Left cardiac atrium (tissue), 4 donors: ENCODE data around the gene TMA7B. TPM values are rescaled to one million over a fixed set of nuclear protein-coding genes. Genes with fewer than 3 reads are reported as not detected.
"Not testable (repeated sequence)": the region's sequence is repeated elsewhere in the genome, so short reads cannot be mapped to it uniquely, and the experiment has no call there.

Experiments
- ATAC-seq, 2 donors: fragments of 200-7000 bp; cut with Tn5 transposase; one replicate each; pipeline ENCODE4 v1.9.1; 2020; ENCODE audit warnings: mild to moderate bottlenecking in 2 of 2, moderate library complexity in 2 of 2
- DNase-seq: peaks from one replicate; pipeline ENCODE4 v3.0.0-alpha.2; 2020
- intact Hi-C, 2 donors: fragments of 100-400 bp; cut with DNase I; formaldehyde crosslinking; loops; one replicate each; pipeline versions ENCODE4 v1.14.1 to v1.15.1; 2022 to 2023
- total RNA-seq, 2 donors: library from RNA; stranded (reverse); fragmentation: NEBNext Ultra II Directional; extraction: Animal tissue kit (Norgen Biotek cat#: 25700); gene quantifications; one replicate each; pipeline ENCODE4 v1.2.1, GENCODE V29; 2021
- donor health status: DM: no; HTN: yes; CAD: no.
- donor health status: DM: no; HTN: yes; CAD: no; lungs with severe emphysema.
- donor health status: DM: yes; HTN: yes; CAD: no.
- donor health status: Dilated cardiomyopathy.

The TMA7B gene
- total RNA-seq, 2 donors from 2014 or later: not detected

- no peak for ATAC-seq
- intact Hi-C loops: no loop called here
- DNase-seq: no peak
These were observed 12.7 kb upstream of the TMA7B start for GRCh38 chr22:39947220-39948216.

GRCh38 chr22:39949964-39950737 is 10.0 kb upstream of the TMA7B start:
- intact Hi-C loops: no loop called here
- ATAC-seq: no peak
- no peak for DNase-seq

- intact Hi-C loops, ATAC-seq, DNase-seq: not testable (repeated sequence)
These were observed 8.4 kb upstream of the TMA7B start for GRCh38 chr22:39951603-39952293.

GRCh38 chr22:39952347-39952746 is 7.8 kb upstream of the TMA7B start:
- intact Hi-C loops: no loop called here
- no peak for ATAC-seq
- no peak for DNase-seq

- intact Hi-C loops: no loop called here
- ATAC-seq: no peak
- DNase-seq: no peak
These were observed 7.1 kb upstream of the TMA7B start for GRCh38 chr22:39953101-39953500.

- no peak for ATAC-seq
- intact Hi-C loops: no loop called here
These were observed 5.6 kb upstream of the TMA7B start for GRCh38 chr22:39954584-39955055.

GRCh38 chr22:39955675-39956074 is 4.5 kb upstream of the TMA7B start:
- no peak for DNase-seq
- no peak for ATAC-seq
- intact Hi-C loops: no loop called here

More at GRCh38 chr22:39954584-39955055, 5.6 kb upstream of the TMA7B start:
- DNase-seq: no peak

- DNase-seq: no peak
- no peak for ATAC-seq
- intact Hi-C loops: no loop called here
These were observed 3.1 kb upstream of the TMA7B start for GRCh38 chr22:39956932-39957664.

- intact Hi-C loops: no loop called here
These were observed 2.0 kb upstream of the TMA7B start for GRCh38 chr22:39958009-39958711.

GRCh38 chr22:39958949-39959639 is 1.1 kb upstream of the TMA7B start:
- intact Hi-C loops: no loop called here
- DNase-seq (no peak), ATAC-seq (no peak)

More at GRCh38 chr22:39958009-39958711, 2.0 kb upstream of the TMA7B start:
- DNase-seq (no peak), ATAC-seq (no peak)

- DNase-seq (no peak), ATAC-seq (peak; percentile 7 to 53)
- intact Hi-C loops: no loop called here
These were observed 872 bp downstream of the TMA7B start for GRCh38 chr22:39960791-39961746.

GRCh38 chr22:39962071-39962470 is 1.9 kb downstream of the TMA7B start:
- no peak for DNase-seq
- intact Hi-C loops: no loop called here
- ATAC-seq: no peak

GRCh38 chr22:39965748-39966147 is 5.6 kb downstream of the TMA7B start:
- ATAC-seq (no peak), DNase-seq (no peak)
- intact Hi-C loops: no loop called here

GRCh38 chr22:39966470-39966869 is 6.3 kb downstream of the TMA7B start:
- no peak for DNase-seq
- no peak for ATAC-seq
- intact Hi-C loops: no loop called here

GRCh38 chr22:39967103-39967829 is 7.1 kb downstream of the TMA7B start:
- DNase-seq (no peak), ATAC-seq (no peak)
- intact Hi-C loops: no loop called here
